Measurements from ENCODE around the gene TMA7.
"Not testable (repeated sequence)": the region's sequence is repeated elsewhere in the genome, so short reads cannot be mapped to it uniquely, and the experiment has no call there.

Gene TMA7

GRCh38 chr3:48477959-48478520, 38.0 kb downstream of the TMA7 start:
- no peak for DNase-seq
- in situ Hi-C loops (cut with MboI; ENCODE audit: low pct_unique_long_range_greater_than_20kb, low sequenced_read_pairs) = no loop called here

GRCh38 chr3:48478626-48479555, 38.8 kb downstream of the TMA7 start:
- peak; percentile 49 for DNase-seq
- in situ Hi-C loops (cut with MboI; ENCODE audit: low pct_unique_long_range_greater_than_20kb, low sequenced_read_pairs) = no loop called here

GRCh38 chr3:48480891-48481290, 40.8 kb downstream of the TMA7 start:
- in situ Hi-C loops (cut with MboI; ENCODE audit: low pct_unique_long_range_greater_than_20kb, low sequenced_read_pairs); DNase-seq: not testable (repeated sequence)

GRCh38 chr3:48482822-48483221, 42.8 kb downstream of the TMA7 start:
- in situ Hi-C loops (cut with MboI; ENCODE audit: low pct_unique_long_range_greater_than_20kb, low sequenced_read_pairs); DNase-seq: not testable (repeated sequence)

GRCh38 chr3:48486952-48487351, 46.9 kb downstream of the TMA7 start:
- in situ Hi-C loops (cut with MboI; ENCODE audit: low pct_unique_long_range_greater_than_20kb, low sequenced_read_pairs) = no loop called here
- DNase-seq = no peak

- peak; percentile 91 for DNase-seq
- in situ Hi-C loops (cut with MboI; ENCODE audit: low pct_unique_long_range_greater_than_20kb, low sequenced_read_pairs) = no loop called here
Measured at GRCh38 chr3:48492461-48493202, 52.6 kb downstream of the TMA7 start.

GRCh38 chr3:48493203-48493501, 53.1 kb downstream of the TMA7 start:
- in situ Hi-C loops (cut with MboI; ENCODE audit: low pct_unique_long_range_greater_than_20kb, low sequenced_read_pairs) = no loop called here
- DNase-seq = no peak

Measured in KBM-7 (cell line).